Measurements from ENCODE around the gene PDE3B. TPM values are rescaled to one million over a fixed set of nuclear protein-coding genes. Genes with fewer than 3 reads are reported as not detected.
"Not testable (repeated sequence)": the region's sequence is repeated elsewhere in the genome, so short reads cannot be mapped to it uniquely, and the experiment has no call there.

The PDE3B gene
- total RNA-seq, 4 donors from 2014 or later, result 13.3 to 23.3 (median 21.5) TPM

DNA sequence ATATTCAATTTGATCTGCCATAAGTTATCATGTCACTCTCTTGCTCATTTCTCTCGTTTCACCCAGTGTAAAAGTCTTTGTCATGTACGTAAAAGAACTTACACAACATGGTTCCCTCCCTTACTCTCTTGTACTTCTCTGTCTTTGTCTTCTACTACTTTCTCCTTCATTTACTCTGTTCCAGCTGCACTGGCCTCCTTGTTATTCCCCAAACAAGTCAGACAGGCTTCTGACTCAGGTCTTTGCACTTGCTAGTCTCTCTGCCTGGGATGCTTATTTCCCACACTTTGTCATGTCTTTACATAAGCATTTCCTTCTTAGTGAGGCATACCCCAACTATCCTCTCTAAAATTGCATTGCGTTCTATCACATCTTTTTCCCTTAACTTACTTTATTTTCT is 131.1 kb downstream of the PDE3B start:
- no peak overlapping the region for H3K4me3 ChIP-seq
- WGBS, result 90% methylated on average over 3 of the region's 3 CpGs
- no peak for DNase-seq (ENCODE audit: extremely low spot score)
- H3K9me3 ChIP-seq, result no peaks in the 10 kb centered on the region
- no peak overlapping the region for H3K27ac ChIP-seq (replicated peaks in 1 of 4)
- H3K36me3 ChIP-seq, result peaks cover 0 to 2% (median 0%) of the 10 kb centered on the region in 4 donors
- TF ChIP-seq, protein P1, sequence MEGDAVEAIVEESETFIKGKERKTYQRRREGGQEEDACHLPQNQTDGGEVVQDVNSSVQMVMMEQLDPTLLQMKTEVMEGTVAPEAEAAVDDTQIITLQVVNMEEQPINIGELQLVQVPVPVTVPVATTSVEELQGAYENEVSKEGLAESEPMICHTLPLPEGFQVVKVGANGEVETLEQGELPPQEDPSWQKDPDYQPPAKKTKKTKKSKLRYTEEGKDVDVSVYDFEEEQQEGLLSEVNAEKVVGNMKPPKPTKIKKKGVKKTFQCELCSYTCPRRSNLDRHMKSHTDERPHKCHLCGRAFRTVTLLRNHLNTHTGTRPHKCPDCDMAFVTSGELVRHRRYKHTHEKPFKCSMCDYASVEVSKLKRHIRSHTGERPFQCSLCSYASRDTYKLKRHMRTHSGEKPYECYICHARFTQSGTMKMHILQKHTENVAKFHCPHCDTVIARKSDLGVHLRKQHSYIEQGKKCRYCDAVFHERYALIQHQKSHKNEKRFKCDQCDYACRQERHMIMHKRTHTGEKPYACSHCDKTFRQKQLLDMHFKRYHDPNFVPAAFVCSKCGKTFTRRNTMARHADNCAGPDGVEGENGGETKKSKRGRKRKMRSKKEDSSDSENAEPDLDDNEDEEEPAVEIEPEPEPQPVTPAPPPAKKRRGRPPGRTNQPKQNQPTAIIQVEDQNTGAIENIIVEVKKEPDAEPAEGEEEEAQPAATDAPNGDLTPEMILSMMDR (IDR thresholded peaks at IDR 0.05), result no peak
- TF ChIP-seq EP300 (IDR thresholded peaks at IDR 0.05) (no peak), POLR2A (IDR thresholded peaks at IDR 0.05; ENCODE audit: low read depth) (no peak), POLR2AphosphoS5 (IDR thresholded peaks at IDR 0.05) (no peak)
- peaks cover 0 to 9% (median 3%) of the 10 kb centered on the region in 4 donors for H3K4me1 ChIP-seq
- intact Hi-C loops (cut with DNase I), result no loop called here
- H3K27me3 ChIP-seq, result no peaks in the 10 kb centered on the region

DNA sequence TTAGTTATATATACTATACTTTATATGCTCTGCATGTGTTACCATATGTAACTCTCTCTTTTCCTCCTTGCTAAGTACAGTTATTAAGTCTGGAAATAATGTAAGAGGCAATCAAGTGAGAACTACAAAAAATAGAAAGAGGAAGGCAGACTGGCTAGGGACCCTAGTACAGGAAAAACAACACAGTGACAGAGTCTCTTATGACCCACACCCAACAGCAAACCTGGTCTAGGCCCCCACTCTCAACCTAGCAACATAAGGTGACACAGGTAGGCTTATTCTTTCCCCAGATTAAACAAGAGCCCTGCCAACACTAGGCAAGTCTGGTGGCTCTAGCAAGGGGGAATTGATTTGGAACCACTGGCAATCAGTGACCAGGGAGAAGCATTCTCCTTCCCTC is 132.3 kb downstream of the PDE3B start:
- H3K27ac ChIP-seq (replicated peaks in 1 of 4), result no peak overlapping the region
- H3K4me1 ChIP-seq, result peaks cover 0 to 9% (median 3%) of the 10 kb centered on the region in 4 donors
- no peaks in the 10 kb centered on the region for H3K9me3 ChIP-seq
- no peaks in the 10 kb centered on the region for H3K27me3 ChIP-seq
- no peak overlapping the region for H3K4me3 ChIP-seq
- no peak for DNase-seq (ENCODE audit: extremely low spot score)
- TF ChIP-seq EP300 (IDR thresholded peaks at IDR 0.05) (no peak), POLR2A (IDR thresholded peaks at IDR 0.05; ENCODE audit: low read depth) (no peak), POLR2AphosphoS5 (IDR thresholded peaks at IDR 0.05) (no peak)
- TF ChIP-seq, protein P1 (IDR thresholded peaks at IDR 0.05), result no peak
- intact Hi-C loops (cut with DNase I), result no loop called here
- peaks cover 0 to 2% (median 0%) of the 10 kb centered on the region in 4 donors for H3K36me3 ChIP-seq

GRCh38 chr11:14778460-14778859 is 134.9 kb downstream of the PDE3B start:
- DNase-seq (ENCODE audit: extremely low spot score); intact Hi-C loops (cut with DNase I): not testable (repeated sequence)
- WGBS, result 97% methylated on average over 8 of the region's 8 CpGs

DNA sequence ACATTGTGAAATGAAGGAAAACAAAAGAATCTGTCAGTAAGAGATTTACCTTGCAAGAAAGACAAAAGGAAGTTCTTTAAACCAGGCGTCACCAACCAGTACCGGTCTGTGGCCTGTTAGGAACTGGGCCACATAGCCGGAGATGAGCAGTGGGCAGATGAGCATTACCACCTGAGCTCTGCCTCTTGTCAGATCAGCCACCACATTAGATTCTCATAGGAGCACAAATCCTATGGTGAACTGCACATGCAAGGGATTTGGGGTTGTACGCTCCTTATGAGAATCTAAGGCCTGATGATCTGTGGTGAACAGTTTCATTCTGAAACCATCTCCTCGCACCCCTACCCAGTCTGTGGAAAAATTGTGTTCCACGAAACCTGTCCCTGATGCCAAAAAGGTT is 140.2 kb downstream of the PDE3B start:
- intact Hi-C loops (cut with DNase I), result no loop called here
- no peak for DNase-seq (ENCODE audit: extremely low spot score)
- Histone ChIP-seq H3K27ac (replicated peaks in 1 of 4) (no peak overlapping the region), H3K36me3 (no peaks in the 10 kb centered on the region), H3K27me3 (no peaks in the 10 kb centered on the region), H3K9me3 (no peaks in the 10 kb centered on the region), H3K4me1 (no peaks in the 10 kb centered on the region), H3K4me3 (no peak overlapping the region)
- WGBS, result 89% methylated on average over 6 of the region's 6 CpGs
- TF ChIP-seq, protein P1 (IDR thresholded peaks at IDR 0.05), result no peak
- TF ChIP-seq EP300 (IDR thresholded peaks at IDR 0.05) (no peak), POLR2A (IDR thresholded peaks at IDR 0.05; ENCODE audit: low read depth) (no peak), POLR2AphosphoS5 (IDR thresholded peaks at IDR 0.05) (no peak)

More at GRCh38 chr11:14778460-14778859, 134.9 kb downstream of the PDE3B start:
- not testable (repeated sequence) for H3K27me3 ChIP-seq; H3K4me1 ChIP-seq; H3K4me3 ChIP-seq; H3K36me3 ChIP-seq; H3K27ac ChIP-seq (replicated peaks in 1 of 4); H3K9me3 ChIP-seq

DNA sequence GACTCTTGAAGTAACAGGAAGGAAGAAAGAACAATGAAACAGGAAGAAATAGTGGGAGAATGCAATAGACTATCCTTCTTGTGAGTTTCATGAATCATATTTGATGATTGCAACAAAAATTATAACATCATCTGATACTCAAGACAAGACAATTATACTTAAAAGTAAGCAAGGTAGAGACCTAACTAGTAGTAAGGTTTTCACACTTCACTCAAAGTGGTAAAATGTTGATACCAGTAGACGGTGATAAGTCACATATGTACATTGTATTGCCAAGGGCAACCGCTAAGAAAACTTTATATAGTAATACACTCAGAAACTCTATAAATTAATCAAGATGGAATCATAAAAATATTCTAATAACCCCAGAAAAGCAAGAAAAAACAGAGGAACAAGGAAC is 140.6 kb downstream of the PDE3B start:
- no peaks in the 10 kb centered on the region for H3K4me1 ChIP-seq
- intact Hi-C loops (cut with DNase I), result no loop called here
- no peaks in the 10 kb centered on the region for H3K9me3 ChIP-seq
- no peaks in the 10 kb centered on the region for H3K27me3 ChIP-seq
- H3K4me3 ChIP-seq, result no peak overlapping the region
- H3K27ac ChIP-seq (replicated peaks in 1 of 4), result no peak overlapping the region
- WGBS, result 82% methylated on average over 2 of the region's 2 CpGs
- TF ChIP-seq EP300 (IDR thresholded peaks at IDR 0.05) (no peak), POLR2AphosphoS5 (IDR thresholded peaks at IDR 0.05) (no peak), POLR2A (IDR thresholded peaks at IDR 0.05; ENCODE audit: low read depth) (no peak)
- TF ChIP-seq, protein P1 (IDR thresholded peaks at IDR 0.05), result no peak
- no peaks in the 10 kb centered on the region for H3K36me3 ChIP-seq
- no peak for DNase-seq (ENCODE audit: extremely low spot score)
